ENCODE data around the gene GRIP2.

The GRIP2 gene

DNA sequence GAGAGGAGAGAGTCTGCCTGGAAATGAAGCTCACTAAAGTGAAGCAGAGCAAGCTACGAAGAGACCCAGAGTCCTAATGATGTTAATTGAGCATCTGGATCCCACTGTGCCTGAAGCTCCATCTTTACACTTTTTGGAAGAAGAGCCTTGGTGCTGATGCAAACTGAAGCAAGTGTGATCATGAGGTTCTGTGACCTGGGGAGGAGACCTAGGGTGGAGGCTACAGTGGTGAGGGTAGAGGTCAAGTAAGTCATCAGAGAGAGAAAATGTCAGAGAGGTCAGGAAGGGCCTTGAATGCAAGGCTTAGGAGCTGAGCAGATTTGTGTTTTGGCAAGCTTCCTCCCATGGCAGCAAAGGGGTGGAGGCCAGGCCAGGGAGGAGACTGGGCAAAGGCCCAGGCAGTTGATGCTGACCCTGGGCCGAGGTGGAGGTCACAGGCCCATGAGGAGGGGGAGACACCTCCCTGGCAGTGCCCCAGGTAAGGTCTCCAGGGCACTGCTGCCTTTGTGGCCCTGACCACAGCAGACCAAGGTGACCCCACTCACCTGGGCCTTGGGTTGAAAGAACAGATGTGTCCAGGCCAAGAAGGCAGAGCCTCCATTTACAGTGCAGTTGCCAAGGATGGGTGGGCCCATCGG is 1.6 kb downstream of the GRIP2 start:
- DNase-seq: no peak

DNA sequence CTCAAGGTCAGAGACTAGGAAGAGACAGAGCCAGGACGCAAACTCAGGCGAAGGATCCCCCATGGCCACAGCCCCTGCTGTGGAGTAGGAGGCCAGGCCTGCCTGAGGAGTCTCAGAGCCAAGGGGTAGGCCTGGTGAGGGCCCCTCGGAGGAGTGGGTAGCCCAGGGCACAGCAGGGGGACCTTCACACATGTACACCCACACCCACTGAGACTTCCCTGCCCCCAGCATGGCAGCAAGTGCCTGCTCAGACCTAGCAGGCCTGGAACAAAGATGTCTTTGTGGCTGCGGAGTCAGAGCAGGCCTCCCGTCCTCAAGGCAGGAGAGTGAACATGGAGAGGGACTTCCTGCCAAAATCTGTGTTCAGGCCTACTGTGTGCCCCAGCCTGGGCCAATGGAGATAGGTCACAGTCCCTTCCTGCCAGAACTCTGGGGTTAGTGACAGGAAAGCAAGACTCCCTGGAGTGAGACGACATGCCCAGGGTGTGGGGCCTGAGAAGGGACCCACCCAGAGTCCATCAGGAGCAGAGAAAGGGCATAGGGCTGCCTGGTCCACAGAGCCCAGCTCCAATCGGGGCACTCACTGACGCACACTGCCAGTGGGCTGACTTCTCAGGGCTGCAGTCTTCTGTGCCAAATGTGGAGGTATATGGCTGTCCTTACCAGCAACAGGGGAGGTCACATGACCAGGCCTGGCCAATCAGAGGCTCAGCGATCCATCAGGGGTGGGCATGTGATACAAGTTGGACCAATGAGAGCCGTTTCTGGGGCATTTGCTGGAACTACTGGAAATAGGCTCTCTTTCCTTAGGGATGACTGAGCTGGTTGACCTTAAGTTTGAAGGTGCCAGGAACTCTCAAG is 2.3 kb downstream of the GRIP2 start:
- DNase-seq: no peak

DNA sequence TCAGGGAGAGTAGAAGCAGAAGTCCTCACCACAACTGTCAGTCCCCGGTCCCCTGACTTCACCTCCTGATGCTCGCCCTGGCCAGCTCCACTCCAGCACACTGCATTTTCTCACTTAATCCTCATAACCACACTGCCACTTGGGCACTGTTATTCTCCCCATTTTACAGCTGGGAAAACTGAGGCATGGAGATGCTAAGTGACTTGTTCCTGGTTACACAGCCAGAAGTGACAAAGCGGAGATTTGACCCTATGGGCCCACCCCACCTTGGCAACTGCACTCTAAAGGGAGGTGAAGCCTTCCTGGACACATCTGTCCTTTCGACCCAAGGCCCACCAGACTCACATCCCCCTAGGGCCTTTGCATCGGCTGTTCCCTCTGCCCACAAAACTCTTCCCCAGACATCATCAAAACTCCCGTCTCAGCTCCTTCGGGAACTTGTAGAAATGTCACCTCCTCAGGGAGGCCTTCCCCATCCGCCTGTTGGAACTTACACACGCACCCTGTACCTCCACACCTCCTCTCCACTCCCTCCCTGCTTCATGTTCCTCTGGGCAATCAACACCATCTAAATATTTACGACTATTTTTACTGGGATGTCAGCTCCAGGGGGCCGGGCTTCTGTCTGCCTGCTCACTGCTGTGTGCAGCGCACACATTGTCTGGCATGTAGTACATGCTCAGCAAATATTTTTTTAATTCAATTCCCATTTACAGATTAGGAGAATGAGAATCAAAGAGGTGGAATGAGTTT is 3.1 kb downstream of the GRIP2 start:
- DNase-seq: no peak

DNA sequence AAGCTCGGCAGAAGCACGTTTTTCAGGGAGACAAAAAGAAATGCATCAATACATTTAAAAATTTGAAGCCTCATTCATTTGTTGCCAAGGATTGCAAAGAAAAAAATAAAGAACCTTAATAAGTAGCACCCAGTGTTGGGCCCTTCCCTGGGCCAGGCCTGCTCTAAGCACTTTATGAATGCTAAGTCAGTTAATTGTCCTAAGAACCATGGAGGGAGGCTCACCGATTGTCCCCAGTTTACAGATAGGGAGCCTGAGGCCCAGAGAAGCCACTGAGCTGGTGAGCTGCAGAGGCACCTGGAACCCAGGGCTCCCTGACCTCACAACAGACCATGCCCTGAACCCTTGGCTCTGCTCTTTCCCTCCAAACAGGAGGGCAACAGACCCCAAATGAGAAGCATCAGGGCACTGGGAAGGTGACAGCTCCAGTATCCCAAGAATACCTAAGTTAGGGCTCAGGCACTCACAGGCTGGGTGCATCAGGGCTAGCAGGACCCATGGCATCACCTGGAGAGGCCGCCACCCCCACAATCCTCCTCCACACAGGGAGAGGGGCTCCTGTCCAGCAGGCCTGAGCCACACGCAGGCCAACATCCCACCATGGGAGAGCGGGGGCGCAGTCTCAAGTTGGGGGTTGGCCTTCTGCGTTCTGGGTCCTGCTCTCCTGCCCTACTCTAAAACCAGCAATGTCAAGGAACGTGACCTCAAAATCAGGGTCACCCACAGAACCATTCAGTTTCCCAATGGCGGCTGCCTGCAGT is 3.9 kb downstream of the GRIP2 start:
- DNase-seq: no peak

DNA sequence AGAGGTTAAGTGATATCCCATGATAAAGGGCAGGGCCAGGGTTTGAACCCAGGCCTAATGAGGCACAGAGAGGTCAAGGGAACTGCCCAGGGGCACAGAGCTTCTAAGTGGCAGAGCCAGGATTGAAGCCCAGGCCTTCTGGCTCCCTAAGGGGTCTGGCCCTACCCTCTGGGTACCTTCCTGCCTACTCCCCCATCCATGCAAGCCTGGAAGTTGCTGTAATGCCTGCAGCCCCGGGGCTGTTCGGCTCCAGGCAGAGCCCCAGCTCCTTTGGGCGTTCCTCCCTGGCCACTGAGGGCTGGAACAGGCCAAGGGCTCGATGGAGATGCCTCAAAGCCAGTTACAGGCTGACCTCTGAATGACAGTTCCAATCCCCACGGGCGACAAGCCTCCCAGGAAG is 4.5 kb downstream of the GRIP2 start:
- no peak for DNase-seq

DNA sequence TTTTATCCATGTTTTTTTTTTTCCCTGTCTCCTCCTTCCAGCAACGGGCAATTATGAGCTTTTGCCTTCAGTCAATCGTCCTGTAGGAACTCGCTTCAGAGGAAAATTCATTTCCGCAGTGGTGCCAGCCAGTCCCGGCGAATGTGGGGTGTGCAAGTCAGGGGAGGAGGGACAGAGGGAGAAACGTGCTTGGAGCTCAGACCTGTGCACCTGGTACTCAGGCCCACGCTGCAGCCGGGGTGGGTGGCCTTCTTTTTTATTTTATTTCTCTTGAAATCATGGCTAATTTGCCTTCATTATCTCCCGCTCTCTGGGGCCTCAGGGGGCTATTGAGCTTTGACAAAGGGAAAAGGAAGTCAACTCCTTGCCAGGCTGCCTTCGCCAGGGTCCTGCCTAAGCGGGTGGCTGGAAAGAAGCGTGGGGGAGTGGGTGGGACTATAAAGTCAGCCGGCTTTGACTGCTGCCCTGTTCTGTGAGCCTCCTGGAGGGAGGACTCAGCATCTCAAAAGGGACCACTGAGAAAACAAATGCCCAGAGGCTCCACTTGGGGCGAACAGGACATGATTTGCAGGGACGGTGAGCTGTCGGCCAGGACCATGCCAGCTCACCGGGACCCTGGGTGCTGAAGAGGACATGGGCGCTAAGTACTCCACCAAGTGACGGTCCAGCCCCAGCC is 5.5 kb downstream of the GRIP2 start:
- no peak for DNase-seq

DNA sequence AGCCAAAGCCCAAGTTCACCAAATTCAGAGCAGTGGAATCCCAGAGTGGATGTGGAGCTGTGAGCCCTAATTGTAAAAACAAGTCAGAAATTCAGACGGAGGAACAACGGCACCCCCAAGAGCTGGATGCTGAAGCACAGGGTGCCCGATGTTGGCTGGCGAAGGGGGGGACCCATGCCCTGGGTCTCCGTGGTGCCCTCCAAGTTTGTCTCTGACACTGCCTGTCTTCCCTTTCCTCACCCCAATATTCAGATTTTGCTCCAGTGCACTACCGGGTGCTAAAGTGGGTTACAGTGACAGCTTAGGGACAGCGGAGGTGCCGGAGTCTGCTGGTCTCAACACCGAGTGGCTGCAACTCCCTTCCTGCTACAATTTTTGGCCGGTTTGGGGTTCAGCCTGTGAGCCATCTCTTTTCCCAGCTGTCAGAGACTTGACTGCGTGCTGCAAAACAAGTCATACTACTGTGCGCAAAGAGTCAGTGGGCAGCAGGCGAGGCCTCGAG is 6.6 kb downstream of the GRIP2 start:
- no peak for DNase-seq

DNA sequence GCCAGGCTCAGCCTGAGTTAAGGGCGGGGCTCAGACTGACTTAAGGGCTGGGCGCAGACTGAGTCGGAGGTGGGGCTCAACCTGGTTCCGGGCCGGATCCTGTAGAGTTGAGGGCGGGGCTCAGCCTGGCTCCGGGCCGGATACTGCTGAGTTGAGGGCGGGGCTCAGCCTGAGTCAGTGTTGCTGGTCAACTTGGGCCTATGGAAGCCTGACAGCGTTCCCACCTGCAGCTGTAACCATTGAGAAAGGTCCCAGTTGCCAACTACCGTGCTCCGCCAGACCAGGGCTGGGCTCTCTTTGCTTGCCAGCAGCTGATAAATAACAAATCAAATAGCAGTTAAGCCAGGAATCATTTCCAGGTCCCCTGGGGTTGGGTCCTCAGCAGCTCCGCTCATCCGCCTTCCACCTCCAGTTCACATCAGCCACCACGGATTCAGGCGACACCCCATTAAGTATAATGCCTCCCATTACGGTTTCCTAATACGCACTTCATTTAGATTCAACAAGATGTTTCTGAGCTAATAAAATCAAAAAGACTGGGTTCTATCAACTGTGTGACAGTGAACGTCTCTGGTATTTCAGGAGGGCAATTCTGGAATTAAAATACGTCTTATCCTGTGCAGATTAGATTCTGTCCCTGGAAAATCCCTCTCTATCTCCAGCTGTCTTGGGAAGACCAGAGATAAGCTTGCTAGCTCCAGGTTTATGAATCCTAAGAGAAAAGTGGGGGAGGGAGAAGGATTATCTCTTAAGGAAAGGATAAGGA is 7.3 kb downstream of the GRIP2 start:
- DNase-seq: no peak

DNA sequence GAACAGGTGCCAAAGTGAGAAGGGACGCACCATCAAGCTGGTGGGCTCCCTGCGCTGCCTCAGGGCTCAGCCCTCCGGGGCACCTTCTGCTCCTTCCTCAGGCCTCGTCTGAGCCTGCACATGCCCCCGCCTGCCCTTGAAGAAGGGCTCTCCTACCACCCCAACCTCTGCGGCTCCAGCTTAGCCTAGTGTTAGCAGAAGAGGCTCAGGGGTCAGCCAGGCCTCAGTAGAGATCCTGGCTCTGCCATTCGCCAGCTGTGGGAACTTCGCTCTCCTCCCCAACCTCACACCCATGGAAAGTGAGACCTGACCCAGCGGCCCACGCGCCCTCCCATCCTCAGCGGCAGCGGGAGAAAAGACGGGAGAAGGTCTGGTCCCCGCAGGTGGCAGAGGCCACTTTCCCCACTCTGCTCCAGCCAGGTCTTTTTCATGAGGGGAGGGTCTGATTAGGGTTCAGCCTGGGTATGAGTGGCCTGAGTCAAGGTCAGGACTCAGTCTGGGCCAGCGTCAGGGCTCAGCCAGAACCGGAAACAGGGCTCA is 8.2 kb downstream of the GRIP2 start:
- DNase-seq: no peak

DNA sequence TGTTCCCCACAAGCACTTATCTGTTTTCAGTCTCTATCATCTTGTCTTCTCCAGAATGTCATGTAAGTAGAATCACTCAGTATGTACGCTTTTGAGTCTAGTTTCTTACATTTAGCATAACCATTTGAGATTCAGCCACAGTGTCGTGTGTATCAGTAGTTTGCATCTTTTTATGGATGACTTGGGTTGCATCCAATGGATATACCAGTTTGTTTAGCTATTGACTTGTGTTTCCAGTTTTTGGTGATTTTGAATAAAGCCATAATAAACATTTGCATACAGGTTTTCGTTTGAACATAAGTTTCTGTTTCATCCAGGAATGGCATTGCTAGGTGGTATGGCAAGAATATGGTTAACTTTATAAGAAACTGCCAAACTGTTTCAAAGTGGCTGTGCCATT is 12.1 kb downstream of the GRIP2 start:
- DNase-seq: no peak

DNA sequence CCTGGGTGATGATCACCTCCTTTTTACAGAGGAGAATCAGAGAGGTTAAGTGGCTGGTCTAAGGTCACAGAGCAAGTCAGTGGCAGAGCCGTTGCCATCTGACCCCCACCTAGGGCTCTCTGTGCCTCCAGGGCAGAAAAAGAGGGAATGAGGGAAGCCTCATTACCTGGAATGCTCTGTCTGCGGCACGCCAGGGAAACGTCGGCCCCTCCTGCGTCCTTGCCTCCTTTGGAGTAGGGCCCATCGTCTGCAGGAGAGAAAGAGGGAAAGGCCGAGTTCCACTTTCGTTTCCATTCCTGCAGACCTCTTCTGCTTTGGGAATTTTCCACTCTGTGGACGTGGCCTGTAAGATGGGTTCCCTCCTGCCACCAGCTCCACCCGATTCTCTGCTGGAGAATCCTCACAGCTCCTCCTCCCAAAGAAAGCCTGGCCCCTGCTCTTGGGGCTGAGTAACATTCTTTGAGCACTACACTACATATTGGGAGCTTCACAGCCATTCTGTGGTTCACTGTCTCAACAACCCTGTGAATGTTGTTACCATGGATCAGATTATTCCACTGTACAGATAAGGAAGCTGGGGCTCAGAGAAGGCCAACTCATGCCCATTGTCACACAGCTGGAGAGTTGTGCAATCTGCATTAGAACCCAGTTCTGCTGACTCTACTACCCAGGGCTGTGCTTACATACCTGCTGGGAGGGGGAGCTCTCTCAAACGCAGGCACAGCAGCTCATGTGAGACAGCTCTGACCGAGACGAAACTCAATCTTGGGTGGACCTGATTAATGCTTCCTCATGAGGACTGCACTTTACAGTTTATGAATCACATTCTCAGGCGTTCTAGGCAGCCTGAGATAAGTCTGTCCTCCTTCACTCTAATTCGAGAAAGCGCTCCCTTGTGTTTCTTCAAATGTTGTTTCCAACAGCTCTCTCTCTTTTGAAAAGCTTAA is 14.2 kb downstream of the GRIP2 start:
- no peak for DNase-seq

DNA sequence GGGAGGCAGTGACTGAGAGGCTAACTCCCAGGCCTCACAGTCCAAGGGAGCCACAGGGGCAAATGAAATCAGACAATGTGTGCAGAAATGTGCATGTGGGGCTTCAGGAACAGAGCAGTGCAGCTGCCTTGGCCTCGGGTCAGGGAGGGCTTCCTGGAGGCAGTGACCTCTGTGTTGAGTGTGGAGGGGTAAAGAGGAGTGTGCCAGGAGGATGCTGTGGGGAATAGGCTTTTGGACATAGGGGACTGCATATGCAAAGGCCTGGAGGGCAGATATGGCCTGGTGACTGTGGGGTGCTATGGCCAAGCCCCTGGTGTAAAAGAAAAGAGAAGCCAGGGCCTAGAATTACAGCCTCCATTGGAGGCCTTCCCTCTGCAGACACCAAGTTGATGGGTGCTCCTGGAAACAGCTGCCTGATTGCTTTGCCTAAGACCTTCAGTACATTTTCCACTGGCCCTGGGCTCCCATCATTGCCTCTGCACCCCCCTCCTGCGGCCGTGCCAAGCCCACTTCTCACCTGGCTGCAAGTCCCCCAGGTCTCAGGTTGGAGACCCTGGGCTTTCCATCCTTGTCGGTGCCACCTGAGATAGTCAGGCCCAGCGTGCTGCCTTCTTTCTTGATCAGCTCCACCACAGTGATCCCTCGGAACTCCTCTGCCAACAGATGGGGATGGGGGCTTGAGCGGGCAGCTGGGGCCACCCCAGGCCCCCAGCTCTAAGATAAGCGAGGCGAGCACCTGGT is 15.1 kb downstream of the GRIP2 start:
- DNase-seq: no peak

DNA sequence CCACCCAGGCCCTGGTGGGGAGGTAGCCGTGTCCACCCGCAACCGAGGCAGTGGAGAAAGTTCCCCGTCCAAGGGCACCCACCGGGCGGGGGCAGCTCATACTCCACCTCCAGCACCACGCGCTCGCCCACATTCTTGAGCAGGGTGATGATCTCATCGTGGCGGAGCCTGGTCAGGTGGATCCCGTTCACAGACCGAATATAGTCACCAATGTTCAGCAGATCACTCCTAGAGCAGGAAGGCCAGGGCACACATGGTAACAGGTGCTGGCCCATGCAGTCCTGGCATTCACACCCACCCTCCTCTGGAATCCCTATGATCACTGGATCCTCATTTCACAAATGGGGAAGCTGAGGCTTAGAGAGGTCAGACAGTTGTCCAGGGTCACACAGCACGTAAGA is 15.8 kb downstream of the GRIP2 start:
- no peak for DNase-seq

DNA sequence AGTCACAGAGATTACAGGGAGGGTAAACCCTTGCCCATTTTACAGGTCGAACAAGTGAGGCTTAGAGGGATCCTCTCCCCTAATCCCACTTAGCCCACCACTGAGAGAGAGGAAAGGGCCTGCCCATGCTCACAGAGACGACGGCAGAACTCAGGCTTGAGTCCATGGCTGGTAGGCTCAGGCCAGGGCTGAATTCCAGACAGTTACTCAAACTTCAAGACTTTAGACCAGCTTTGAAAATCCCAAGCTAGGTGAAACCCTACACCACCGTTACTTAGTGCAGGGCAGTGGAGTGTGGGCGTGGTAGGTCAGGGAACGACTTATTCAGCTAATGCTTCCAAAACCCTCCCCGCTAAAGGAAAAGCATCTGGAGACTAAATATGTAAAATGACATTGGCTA is 16.4 kb downstream of the GRIP2 start:
- DNase-seq: no peak

DNA sequence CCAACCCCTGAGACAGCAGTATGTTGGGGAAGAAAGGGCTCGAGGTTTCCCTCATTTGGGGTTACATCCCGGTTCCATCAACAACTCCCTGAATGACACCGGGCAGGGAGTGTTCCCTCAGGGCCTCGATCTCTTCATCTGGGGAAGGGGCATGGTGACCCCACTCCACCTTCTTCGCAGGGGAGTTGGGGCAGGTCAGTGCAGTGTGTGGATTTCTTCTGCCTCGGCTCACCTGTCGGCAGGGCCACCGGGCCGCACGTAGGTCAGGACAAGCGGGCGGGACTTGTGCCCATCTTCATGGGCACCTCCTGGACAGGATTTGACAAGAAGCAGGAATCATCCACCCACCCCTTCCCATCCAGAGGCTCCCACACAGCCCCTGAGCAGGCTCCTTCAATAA is 17.4 kb downstream of the GRIP2 start:
- DNase-seq: no peak

DNA sequence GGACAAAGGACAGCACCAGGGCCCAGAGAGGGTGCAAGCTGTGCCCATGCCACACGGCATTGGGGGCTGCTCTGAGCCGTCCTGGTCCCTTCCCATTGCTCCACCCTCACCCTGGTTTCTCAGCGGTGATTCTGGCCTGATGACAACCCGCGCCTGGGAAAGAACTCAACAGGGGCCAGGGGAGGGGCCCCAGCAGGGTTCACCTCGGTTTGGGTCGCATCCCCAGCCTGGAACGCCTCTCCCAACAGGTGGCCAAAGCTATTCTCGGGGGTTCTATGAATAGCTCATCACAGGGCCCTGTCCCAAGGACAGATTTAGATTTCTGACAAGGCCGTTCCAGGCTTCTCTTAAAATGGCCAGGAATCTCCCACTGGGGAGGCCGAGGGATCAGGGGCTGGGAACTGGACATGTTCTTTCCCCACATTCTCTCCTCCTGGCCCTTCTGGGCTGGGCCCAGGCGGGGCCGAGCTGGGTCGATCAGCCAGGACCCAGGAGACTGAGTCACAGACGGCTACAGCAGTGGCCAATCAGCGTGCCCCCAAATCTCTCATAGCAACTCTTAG is 17.9 kb downstream of the GRIP2 start:
- DNase-seq: no peak

DNA sequence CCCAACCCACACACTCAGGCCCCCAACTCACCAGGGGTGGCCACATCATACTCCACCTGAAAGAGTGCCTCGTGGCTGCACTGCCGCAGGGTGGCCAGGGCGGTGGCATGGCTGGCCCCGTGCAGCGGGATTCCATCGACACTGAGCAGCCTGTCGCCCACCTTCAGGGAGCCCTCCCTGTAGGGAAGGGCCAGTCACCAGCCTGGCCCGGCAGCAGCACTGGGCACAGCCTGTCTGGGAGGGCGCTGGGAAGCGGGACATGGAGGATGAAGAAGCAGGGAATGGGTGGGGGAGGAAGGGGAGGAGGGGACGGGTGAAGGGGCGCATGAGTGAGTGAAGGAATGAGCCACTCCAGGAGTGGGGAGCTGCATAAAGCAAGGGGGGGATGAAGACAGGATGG is 18.5 kb downstream of the GRIP2 start:
- DNase-seq: no peak

DNA sequence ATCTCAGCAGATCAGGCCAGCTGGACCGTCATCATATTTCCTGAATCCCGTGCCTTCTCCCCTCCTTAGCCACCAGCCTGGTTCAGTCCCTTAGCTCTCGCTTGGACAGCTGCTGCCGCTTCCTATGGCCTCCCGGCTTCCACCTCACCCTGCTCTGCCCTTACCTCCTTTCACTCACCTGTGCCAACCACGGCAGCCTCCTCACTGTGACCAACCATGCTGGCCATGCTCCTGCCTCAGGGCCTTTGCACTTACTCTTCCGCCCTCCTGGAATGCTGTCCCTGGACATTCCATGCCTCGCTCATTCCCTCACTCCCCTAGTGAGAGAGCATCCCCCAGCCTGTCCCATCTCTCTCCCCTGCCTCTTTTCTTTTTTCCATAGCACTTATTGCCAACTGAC is 19.2 kb downstream of the GRIP2 start:
- DNase-seq: no peak

DNA sequence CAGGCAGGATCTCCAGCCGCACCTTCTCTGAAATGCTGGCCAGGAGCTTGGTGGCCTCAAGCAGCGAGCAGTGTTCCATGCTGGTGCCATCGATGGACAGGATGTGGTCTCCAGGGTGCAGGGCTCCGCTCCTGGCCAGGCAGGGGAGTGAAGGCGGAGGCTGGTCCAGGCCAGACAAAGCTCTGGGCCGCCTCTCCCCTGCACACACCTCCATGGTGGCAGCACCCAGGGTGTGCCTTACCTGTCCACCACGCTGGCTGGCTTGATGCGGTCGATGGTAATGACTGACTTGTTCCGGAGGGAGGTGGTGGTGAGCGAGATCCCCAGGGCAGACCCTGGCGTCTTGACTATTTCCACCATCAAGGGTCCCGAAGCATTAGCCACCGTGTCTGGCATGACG is 20.0 kb downstream of the GRIP2 start:
- DNase-seq: no peak
